K562 (cell line): ENCODE results near the gene CPTP. TPM values are rescaled to one million over a fixed set of nuclear protein-coding genes. Genes with fewer than 3 reads are reported as not detected.
A peak's percentile ranks its signal among the peaks of the same experiment; 100 is the strongest.

Source experiments
- ARNT ChIP-seq, 2 experiments: fragments of 450-650 bp; IDR thresholded peaks; 2 replicates each; pipeline ENCODE4 v1.6.1; 2016; ENCODE audit warnings: mild to moderate bottlenecking in 1 of 2
- BACH1 ChIP-seq: fragments of 200-800 bp; sonication (Bioruptor generic); IDR thresholded peaks from 2 replicates; pipeline ENCODE4 v1.6.1; 2016; ENCODE audit warnings: missing genetic modification characterization, missing compliant biosample characterization
- ESRRA ChIP-seq: fragments of 450-650 bp; IDR thresholded peaks from 2 replicates; pipeline ENCODE4 v1.6.1; 2014; ENCODE audit warnings: low read depth, mild to moderate bottlenecking, moderate library complexity, borderline replicate concordance
- HIVEP1 ChIP-seq: fragments of 250-450 bp; sonication (Bioruptor Pico); IDR thresholded peaks from 2 replicates; pipeline ENCODE4 v1.4.0; 2020; ENCODE audit warnings: mild to moderate bottlenecking
- KHSRP ChIP-seq: fragments of 450-650 bp; IDR thresholded peaks from 2 replicates; pipeline ENCODE4 v1.6.1; 2017
- PHB2 ChIP-seq: fragments of 450-650 bp; IDR thresholded peaks from 2 replicates; pipeline ENCODE4 v1.6.1; 2017; ENCODE audit warnings: low read depth
- POLR2H ChIP-seq: IDR thresholded peaks from 2 replicates; pipeline ENCODE4 v1.6.1; 2016; ENCODE audit warnings: missing genetic modification characterization, low read depth, mild to moderate bottlenecking, control low read depth, missing compliant biosample characterization, moderate library complexity
- SIX5 ChIP-seq, 2 experiments: IDR thresholded peaks; 2 replicates each; pipeline ENCODE4 v1.6.1; 2011; ENCODE audit warnings: low read length in 2 of 2, borderline replicate concordance in 1 of 2, low read depth in 1 of 2, mild to moderate bottlenecking in 1 of 2, moderate library complexity in 1 of 2; ENCODE audit not compliant: insufficient read depth in 1 of 2
- SMARCA5 ChIP-seq: fragments of 450-650 bp; IDR thresholded peaks from 2 replicates; pipeline ENCODE4 v1.6.1; 2016
- THRAP3 ChIP-seq: fragments of 450-650 bp; IDR thresholded peaks from 2 replicates; pipeline ENCODE4 v1.6.1; 2016; ENCODE audit warnings: mild to moderate bottlenecking, inconsistent platforms, borderline replicate concordance
- ZBTB8A ChIP-seq: fragments of 450-650 bp; IDR thresholded peaks from 2 replicates; pipeline ENCODE4 v1.6.1; 2018; ENCODE audit warnings: mild to moderate bottlenecking, moderate library complexity; ENCODE audit not compliant: partially characterized antibody
- polyA plus RNA-seq, 8 experiments: library from polyadenylated mRNA; depleted of rRNA in 4 of 8; stranded (reverse) in 5 of 8; unstranded in 3 of 8; fragments of >200 nt; fragmentation: Nextera tagmentation in 2 of 8; fragmentation: Illumina TruSeq in 1 of 8; extraction: Ambion mirVana in 2 of 8; extraction: Trizol in 1 of 8; gene quantifications; 2 replicates each; pipeline versions ENCODE4 v1.2.1 to v1.2.3, GENCODE V29; 2011 to 2014; ENCODE audit warnings: inconsistent platforms in 1 of 8, missing spikeins in 1 of 8
- total RNA-seq, 7 experiments: library from RNA; depleted of rRNA in 6 of 7; stranded (reverse); fragments of >200 nt in 6 of 7; fragmentation: Illumina TruSeq in 2 of 7; extraction: Trizol in 2 of 7; gene quantifications; 2 replicates each; pipeline versions ENCODE4 v1.2.1 to v1.2.3, GENCODE V29; 2011 to 2021; ENCODE audit warnings: low replicate concordance in 1 of 7
- TF ChIP-seq, protein P1 (sequence below): fragments of 450-650 bp; formaldehyde crosslinking; conservative IDR thresholded peaks from 2 replicates; pipeline ENCODE4 v1.4.0; 2022; ENCODE audit warnings: mild to moderate bottlenecking, missing genetic modification characterization

CPTP gene
- total and polyA plus RNA-seq, 9 of the 15 experiments (the other 6 are each of a cell fraction or from before 2014, with no cell fraction given): 0.11 to 25.8 (median 3.5) TPM

GRCh38 chr1:1365875-1366698 is 41.5 kb downstream of the CPTP start (continued):
- TF ChIP-seq SMARCA5 (peak; percentile 33; the same call in 1 of the 2 replicates), THRAP3 (no peak), HIVEP1 (no peak), BACH1 (tag) (no peak), ARNT (IDR thresholded peaks at IDR 0.05) (no peak), SIX5 (IDR thresholded peaks at IDR 0.05; ENCODE audit: borderline replicate concordance in 1 of 2, insufficient read depth in 1 of 2, low read depth in 1 of 2, low read length in 2 of 2) (0 out of 4 replicates have a peak, but pooled peaks of 1 of the 2 experiments have one; percentile 3), POLR2H (tag) (no peak), ZBTB8A (no peak), ESRRA (no peak), KHSRP (no peak), PHB2 (0 out of 2 replicates have a peak, but pooled peaks have one; percentile 43)
- TF ChIP-seq, protein P1, sequence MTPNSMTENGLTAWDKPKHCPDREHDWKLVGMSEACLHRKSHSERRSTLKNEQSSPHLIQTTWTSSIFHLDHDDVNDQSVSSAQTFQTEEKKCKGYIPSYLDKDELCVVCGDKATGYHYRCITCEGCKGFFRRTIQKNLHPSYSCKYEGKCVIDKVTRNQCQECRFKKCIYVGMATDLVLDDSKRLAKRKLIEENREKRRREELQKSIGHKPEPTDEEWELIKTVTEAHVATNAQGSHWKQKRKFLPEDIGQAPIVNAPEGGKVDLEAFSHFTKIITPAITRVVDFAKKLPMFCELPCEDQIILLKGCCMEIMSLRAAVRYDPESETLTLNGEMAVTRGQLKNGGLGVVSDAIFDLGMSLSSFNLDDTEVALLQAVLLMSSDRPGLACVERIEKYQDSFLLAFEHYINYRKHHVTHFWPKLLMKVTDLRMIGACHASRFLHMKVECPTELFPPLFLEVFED (CRISPR knock-in tag): peak; percentile 49; the same call in 1 of the 2 replicates
- TF ChIP-seq, all 486 proteins: peak for 13
